HG03025 (cell line): ENCODE results near the gene ATG4D.
"Not testable (repeated sequence)": the region's sequence is repeated elsewhere in the genome, so short reads cannot be mapped to it uniquely, and the experiment has no call there.

Experiments
- ATAC-seq: cut with Tn5 transposase; IDR thresholded peaks from one replicate; pipeline ENCODE4 v1.9.1; 2021; ENCODE audit warnings: mild to moderate bottlenecking, moderate library complexity; ENCODE audit not compliant: unreplicated experiment, low FRiP score

The ATG4D gene

GRCh38 chr19:10573793-10574192, 30.1 kb downstream of the ATG4D start:
- not testable (repeated sequence) for ATAC-seq

GRCh38 chr19:10574462-10574861, 30.8 kb downstream of the ATG4D start:
- ATAC-seq: no peak

GRCh38 chr19:10575011-10575716, 31.5 kb downstream of the ATG4D start:
- ATAC-seq: no peak

DNA sequence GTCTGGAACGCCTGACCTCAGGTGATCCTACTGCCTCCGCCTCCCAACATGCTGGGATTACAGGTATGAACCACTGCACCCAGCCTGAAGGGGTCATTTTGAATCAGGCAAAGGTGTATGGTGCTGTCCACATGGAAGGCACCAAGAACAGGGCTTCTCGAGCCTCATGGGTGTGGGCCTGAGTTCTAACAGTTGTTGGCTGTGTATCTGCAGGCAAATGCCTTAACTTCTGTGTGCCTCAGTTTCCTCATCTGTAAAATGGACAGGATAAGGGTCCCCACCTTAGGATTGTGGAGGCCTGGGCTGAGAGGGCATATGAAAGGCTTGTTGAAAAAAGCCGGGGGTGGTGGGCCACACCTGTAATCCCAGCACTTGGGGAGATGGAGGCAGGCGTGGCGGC, 34.2 kb downstream of the ATG4D start:
- ATAC-seq: no peak

GRCh38 chr19:10580979-10581631, 37.4 kb downstream of the ATG4D start:
- no peak for ATAC-seq

DNA sequence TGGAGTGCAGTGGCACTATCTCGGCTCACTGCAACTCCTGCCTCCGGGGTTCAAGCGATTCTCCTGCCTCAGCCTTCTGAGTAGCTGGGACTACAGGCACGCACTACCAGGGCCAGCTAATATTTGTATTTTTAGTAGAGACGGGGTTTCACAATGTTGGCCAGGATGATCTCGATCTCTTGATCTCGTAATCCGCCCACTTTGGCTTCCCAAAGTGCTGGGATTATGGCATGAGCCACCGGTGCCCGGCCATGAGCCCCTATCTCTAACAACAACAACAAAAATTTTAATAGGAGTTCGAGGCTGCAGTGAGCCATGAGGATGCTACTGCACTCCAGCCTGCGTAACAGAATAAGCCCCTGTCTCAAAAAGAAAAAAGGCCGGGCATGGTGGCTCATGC, 38.4 kb downstream of the ATG4D start:
- ATAC-seq: no peak

GRCh38 chr19:10583036-10583776, 39.5 kb downstream of the ATG4D start:
- ATAC-seq: no peak

DNA sequence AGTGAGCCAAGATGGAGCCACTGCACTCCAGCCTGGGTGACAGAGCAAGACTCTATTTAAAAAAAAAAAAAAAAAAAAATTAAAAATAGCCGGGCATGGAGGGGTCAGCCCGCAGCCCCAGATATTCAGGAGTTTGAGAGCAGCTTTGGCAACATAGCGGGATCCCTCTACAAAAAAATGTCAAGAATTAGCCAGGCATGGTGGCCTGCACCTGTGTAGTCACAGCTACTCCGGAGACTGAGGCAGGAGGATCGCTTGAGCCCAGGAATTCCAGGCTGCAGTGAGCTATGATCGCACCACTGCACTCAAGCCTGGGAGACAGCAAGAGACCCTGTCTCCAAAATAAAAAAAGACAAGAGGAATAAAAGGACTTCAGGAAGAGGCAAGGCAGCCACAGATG, 42.7 kb downstream of the ATG4D start:
- no peak for ATAC-seq

DNA sequence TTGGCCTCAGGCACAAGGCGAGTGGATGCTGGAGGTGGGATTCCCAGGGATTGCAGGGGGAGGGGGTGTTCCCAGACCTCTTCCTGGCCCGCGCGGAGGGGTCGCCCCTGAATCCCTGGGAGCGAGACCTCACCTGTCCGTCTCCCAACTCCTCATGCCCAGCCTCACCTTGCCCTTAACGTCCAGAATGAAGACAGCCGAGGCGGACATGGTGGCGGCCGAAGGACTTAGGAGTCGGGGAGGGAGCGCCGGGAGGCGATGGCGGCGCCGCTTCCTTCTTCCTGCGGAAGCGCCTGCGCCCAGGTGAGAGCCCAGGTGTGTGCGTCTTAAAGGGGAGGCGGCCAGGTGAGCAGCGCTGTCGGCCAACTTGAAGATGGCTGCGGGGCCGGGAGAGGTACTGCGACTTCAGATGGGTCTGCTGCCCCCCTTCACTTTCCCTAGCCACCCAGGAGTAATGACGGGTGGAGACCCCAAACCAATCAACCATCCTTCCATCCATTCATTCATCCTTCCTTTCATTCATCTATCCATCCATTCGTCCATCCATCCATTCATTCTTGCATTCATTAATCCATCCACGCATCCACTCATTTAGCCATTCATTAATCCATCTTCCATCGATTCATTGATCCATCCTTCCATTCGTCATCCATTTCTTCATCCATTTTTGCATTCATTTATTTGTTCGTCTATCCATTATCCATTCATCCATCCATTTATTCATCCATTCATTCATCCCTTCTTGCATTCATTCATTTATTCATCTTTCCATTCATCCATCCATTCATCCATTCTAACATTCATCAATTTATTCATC, 43.5 kb downstream of the ATG4D start, which contains the start of gene AP1M2:
AP1M2 (minus strand) TSS at position 291 of the 817 bp plus-strand sequence; CDS start at position 210, 81 bp downstream.
- ATAC-seq: no peak

GRCh38 chr19:10587839-10588150, 44.1 kb downstream of the ATG4D start:
- ATAC-seq: no peak

GRCh38 chr19:10593148-10593547, 49.4 kb downstream of the ATG4D start:
- no peak for ATAC-seq

- ATAC-seq: no peak
Measured at GRCh38 chr19:10593820-10594637, 50.3 kb downstream of the ATG4D start.

DNA sequence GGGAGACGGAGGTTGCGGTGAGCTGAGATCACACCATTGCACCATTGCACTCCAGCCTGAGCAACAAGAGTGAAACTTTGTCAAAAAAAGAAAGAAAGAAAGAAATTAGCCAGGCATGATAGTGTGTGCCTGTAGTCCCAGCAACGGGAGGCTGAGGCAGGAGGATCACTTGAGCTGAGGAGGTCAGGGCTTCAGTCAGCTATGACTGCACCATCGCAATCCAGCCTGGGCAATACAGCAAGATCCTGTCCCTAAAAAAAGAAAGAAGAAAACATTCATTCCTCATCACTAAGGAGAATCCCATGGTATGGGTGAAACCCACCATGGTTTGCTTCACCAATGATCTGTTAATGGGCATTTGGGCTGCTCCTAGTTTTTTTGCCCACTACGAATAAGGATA, 56.4 kb downstream of the ATG4D start:
- ATAC-seq: no peak

DNA sequence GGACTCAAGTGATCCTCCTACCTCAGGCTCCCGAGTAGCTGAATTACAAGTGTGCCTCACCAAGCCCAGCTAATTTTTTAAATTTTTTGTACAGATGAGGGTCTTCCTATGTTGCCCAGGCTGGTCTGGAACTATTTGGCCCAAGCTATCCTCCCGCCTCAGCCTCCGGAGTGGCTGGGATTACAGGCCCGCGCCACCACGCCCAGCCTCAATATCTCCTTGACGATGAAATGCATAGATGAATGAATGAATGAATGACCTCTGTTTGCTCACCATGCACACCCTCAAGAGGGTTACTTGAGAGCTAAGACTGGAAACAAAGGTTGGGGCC, 58.3 kb downstream of the ATG4D start:
- ATAC-seq: no peak

- peak; percentile 48 for ATAC-seq
Measured at GRCh38 chr19:10602330-10603083, 58.8 kb downstream of the ATG4D start.
